CD4-positive, alpha-beta T cell treated with Interleukin-17A for 1 hour (primary cell): ENCODE results near the gene ABHD10.

Experiments
- DNase-seq: peaks from one replicate; pipeline ENCODE4 v3.0.0-alpha.2; 2020

ABHD10 gene

GRCh38 chr3:111978583-111979433, at the start of gene ABHD10:
Gene ABHD10 (plus strand): TSS chr3:111979026. CDS start chr3:111979062, 36 bp downstream.
- peak; percentile 97 for DNase-seq

GRCh38 chr3:111929484-111929883, 49.3 kb upstream of the ABHD10 start:
- no peak for DNase-seq

- DNase-seq = no peak
Measured at GRCh38 chr3:111932946-111933345, 45.9 kb upstream of the ABHD10 start.

- no peak for DNase-seq
Measured at GRCh38 chr3:111936191-111936841, 42.5 kb upstream of the ABHD10 start.

- DNase-seq = no peak
Measured at GRCh38 chr3:111936967-111937366, 41.9 kb upstream of the ABHD10 start.

GRCh38 chr3:111937871-111938270, 41.0 kb upstream of the ABHD10 start:
- no peak for DNase-seq

GRCh38 chr3:111939873-111940272, 39.0 kb upstream of the ABHD10 start:
- no peak for DNase-seq

GRCh38 chr3:111943533-111943932, 35.3 kb upstream of the ABHD10 start:
- no peak for DNase-seq

GRCh38 chr3:111944372-111944771, 34.5 kb upstream of the ABHD10 start:
- DNase-seq = no peak

- DNase-seq = no peak
Measured at GRCh38 chr3:111947231-111947630, 31.6 kb upstream of the ABHD10 start.

GRCh38 chr3:111948786-111949185, 30.0 kb upstream of the ABHD10 start:
- DNase-seq = no peak

- no peak for DNase-seq
Measured at GRCh38 chr3:111949712-111950111, 29.1 kb upstream of the ABHD10 start.

- DNase-seq = no peak
Measured at GRCh38 chr3:111951032-111951431, 27.8 kb upstream of the ABHD10 start.

- DNase-seq = no peak
Measured at GRCh38 chr3:111952086-111952485, 26.7 kb upstream of the ABHD10 start.

- DNase-seq = no peak
Measured at GRCh38 chr3:111952866-111953450, 25.9 kb upstream of the ABHD10 start.

GRCh38 chr3:111954228-111954990, 24.4 kb upstream of the ABHD10 start:
- no peak for DNase-seq

- DNase-seq = no peak
Measured at GRCh38 chr3:111955876-111956275, 22.9 kb upstream of the ABHD10 start.

GRCh38 chr3:111956449-111956848, 22.4 kb upstream of the ABHD10 start:
- no peak for DNase-seq

GRCh38 chr3:111956995-111957734, 21.7 kb upstream of the ABHD10 start:
- DNase-seq = no peak

GRCh38 chr3:111961461-111962164, 17.2 kb upstream of the ABHD10 start:
- no peak for DNase-seq

- DNase-seq = no peak
Measured at GRCh38 chr3:111963424-111963823, 15.4 kb upstream of the ABHD10 start.

- no peak for DNase-seq
Measured at GRCh38 chr3:111965484-111965883, 13.3 kb upstream of the ABHD10 start.
